PC-9 (cell line): ENCODE measurements around the gene MKRN2. TPM values are rescaled to one million over a fixed set of nuclear protein-coding genes. Genes with fewer than 3 reads are reported as not detected.
A peak's percentile ranks its signal among the peaks of the same experiment; 100 is the strongest.

ENCODE experiments used
- BruUV-seq: library from RNA; stranded (reverse); fragments of 400-500 nt; replicated peaks from 2 replicates; lab custom pipeline; 2021; lab: Mats Ljungman, UMichigan
- CTCF ChIA-PET: fragments of 300-600 bp; sonication (Branson Sonifier 250); formaldehyde crosslinking; loops from one replicate; lab custom pipeline; 2022; ENCODE audit warnings: antibody characterized with exemption; lab: Charles Lee
- POLR2A ChIA-PET: fragments of 300-600 bp; sonication (Branson Sonifier 250); formaldehyde crosslinking; loops from one replicate; lab custom pipeline; 2022; ENCODE audit warnings: antibody characterized with exemption; ENCODE audit not compliant: unreplicated experiment; lab: Charles Lee
- DNase-seq, 2 experiments: peaks; one replicate each; pipeline versions ENCODE4 v3.0.0 to v3.0.0-alpha.2; 2015 to 2022; ENCODE audit warnings: mixed read lengths in 1 of 2
- H2AFZ ChIP-seq: fragments of 200-600 bp; sonication (generic); 2 replicates; pipeline ENCODE4 v1.8.1; 2017; ENCODE audit warnings: antibody characterized with exemption
- H3F3A ChIP-seq: fragments of 200-600 bp; sonication (generic); 2 replicates; pipeline ENCODE4 v1.8.1; 2017; ENCODE audit warnings: antibody characterized with exemption, mild to moderate bottlenecking, low read depth; ENCODE audit not compliant: insufficient read depth
- H3K27ac ChIP-seq: fragments of 200-600 bp; sonication (generic); 2 replicates; pipeline ENCODE4 v1.6.1; 2016; ENCODE audit warnings: mixed run types
- H3K27me3 ChIP-seq: fragments of 200-600 bp; sonication (generic); 2 replicates; pipeline ENCODE4 v1.6.1; 2016; ENCODE audit warnings: low read depth, mixed run types; ENCODE audit not compliant: insufficient read depth
- H3K36me3 ChIP-seq: fragments of 200-600 bp; sonication (generic); 2 replicates; pipeline ENCODE4 v1.6.1; 2016; ENCODE audit warnings: low read depth, mixed run types
- H3K4me1 ChIP-seq: fragments of 200-600 bp; sonication (generic); replicated peaks from 2 replicates; pipeline ENCODE4 v1.6.1; 2016; ENCODE audit warnings: mixed run types; ENCODE audit not compliant: insufficient read depth
- H3K4me2 ChIP-seq: fragments of 200-600 bp; sonication (generic); 2 replicates; pipeline ENCODE4 v1.6.1; 2017; ENCODE audit warnings: mixed run types
- H3K4me3 ChIP-seq: fragments of 200-600 bp; sonication (generic); 2 replicates; pipeline ENCODE4 v1.6.1; 2016; ENCODE audit warnings: mixed run types
- H3K79me2 ChIP-seq: fragments of 200-600 bp; sonication (generic); 2 replicates; pipeline ENCODE4 v1.6.1; 2017; ENCODE audit warnings: low read depth, mixed run types
- H3K9me2 ChIP-seq: fragments of 200-600 bp; sonication (generic); 2 replicates; pipeline ENCODE4 v1.8.1; 2017; ENCODE audit warnings: mild to moderate bottlenecking; ENCODE audit not compliant: insufficient read depth
- H3K9me3 ChIP-seq: fragments of 200-600 bp; sonication (generic); 2 replicates; pipeline ENCODE4 v1.8.1; 2016; ENCODE audit warnings: low read depth; ENCODE audit not compliant: insufficient read depth
- H4K20me1 ChIP-seq: fragments of 200-600 bp; sonication (generic); 2 replicates; pipeline ENCODE4 v1.8.1; 2017; ENCODE audit not compliant: insufficient read depth
- EZH2 ChIP-seq: fragments of 200-600 bp; sonication (generic); IDR thresholded peaks from 2 replicates; pipeline ENCODE4 v1.8.0; 2017; ENCODE audit warnings: antibody characterized with exemption, low read depth
- intact Hi-C: fragments of 100-400 bp; cut with micrococcal nuclease; formaldehyde crosslinking; loops from one replicate; pipeline ENCODE4 v1.10.0; 2022; ENCODE audit not compliant: unreplicated experiment
- total RNA-seq: library from RNA; stranded (reverse); gene quantifications from 2 replicates; pipeline ENCODE4 v1.2.3, GENCODE V29; 2021
- TF ChIP-seq, protein P1 (sequence below): fragments of 200-600 bp; sonication (generic); conservative IDR thresholded peaks from 2 replicates; pipeline ENCODE4 v1.6.1; 2017; ENCODE audit warnings: mixed run types, antibody characterized with exemption, mild to moderate bottlenecking, moderate library complexity

MKRN2 gene
- total RNA-seq, 1 experiment from 2014 or later, result 25.0 TPM

GRCh38 chr3:12585970-12586369 is 29.1 kb downstream of the MKRN2 start:
- H3K4me3 ChIP-seq, result no peak overlapping the region
- H3K9me3 ChIP-seq, result no peaks in the 10 kb centered on the region
- BruUV-seq, result no TSS peak
- H3K79me2 ChIP-seq, result no peaks in the 10 kb centered on the region
- H3K27ac ChIP-seq, result 0 out of 2 replicates have a peak overlapping the region, but pooled peaks have one; percentile 4
- no peak for TF ChIP-seq EZH2
- TF ChIP-seq, protein P1, sequence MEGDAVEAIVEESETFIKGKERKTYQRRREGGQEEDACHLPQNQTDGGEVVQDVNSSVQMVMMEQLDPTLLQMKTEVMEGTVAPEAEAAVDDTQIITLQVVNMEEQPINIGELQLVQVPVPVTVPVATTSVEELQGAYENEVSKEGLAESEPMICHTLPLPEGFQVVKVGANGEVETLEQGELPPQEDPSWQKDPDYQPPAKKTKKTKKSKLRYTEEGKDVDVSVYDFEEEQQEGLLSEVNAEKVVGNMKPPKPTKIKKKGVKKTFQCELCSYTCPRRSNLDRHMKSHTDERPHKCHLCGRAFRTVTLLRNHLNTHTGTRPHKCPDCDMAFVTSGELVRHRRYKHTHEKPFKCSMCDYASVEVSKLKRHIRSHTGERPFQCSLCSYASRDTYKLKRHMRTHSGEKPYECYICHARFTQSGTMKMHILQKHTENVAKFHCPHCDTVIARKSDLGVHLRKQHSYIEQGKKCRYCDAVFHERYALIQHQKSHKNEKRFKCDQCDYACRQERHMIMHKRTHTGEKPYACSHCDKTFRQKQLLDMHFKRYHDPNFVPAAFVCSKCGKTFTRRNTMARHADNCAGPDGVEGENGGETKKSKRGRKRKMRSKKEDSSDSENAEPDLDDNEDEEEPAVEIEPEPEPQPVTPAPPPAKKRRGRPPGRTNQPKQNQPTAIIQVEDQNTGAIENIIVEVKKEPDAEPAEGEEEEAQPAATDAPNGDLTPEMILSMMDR, result no peak
- ChIA-PET CTCF (no interaction called here), POLR2A (no interaction called here)
- H2AFZ ChIP-seq, result no peak overlapping the region
- peaks cover 39% of the 10 kb centered on the region; the same call in 1 of the 2 replicates for H3F3A ChIP-seq
- H3K9me2 ChIP-seq, result no peaks in the 10 kb centered on the region
- no peak for DNase-seq
- H3K4me1 ChIP-seq, result no peaks in the 10 kb centered on the region
- peaks cover 58% of the 10 kb centered on the region for H3K36me3 ChIP-seq
- no peak overlapping the region for H3K4me2 ChIP-seq
- H3K27me3 ChIP-seq, result no peaks in the 10 kb centered on the region
- intact Hi-C loops, result no loop called here
- peaks cover 24% of the 10 kb centered on the region for H4K20me1 ChIP-seq

DNA sequence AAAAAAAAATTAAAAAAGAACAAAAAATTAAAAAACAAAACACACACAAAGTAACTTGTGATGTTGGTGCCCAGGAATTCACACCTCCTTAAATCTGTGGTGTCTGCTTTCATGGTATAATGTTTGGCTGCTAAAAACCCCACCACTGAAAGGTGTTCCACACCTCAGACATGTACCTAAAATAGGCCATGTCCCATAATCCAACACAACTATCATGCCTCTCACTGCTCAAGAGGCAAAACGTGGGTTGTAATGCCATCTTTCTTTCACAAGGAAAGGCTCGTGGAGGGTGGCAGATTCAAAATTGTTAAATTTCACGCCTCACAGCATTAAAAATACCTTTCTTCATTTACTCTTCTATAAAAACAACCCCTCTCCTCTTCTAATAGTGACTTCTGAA is 29.5 kb downstream of the MKRN2 start:
- intact Hi-C loops, result no loop called here
- ChIA-PET CTCF (no interaction called here), POLR2A (interaction anchor here (0.6 kb wide), 1 partner anchor 77 kb away, joined by 3 read pairs; no protein-coding TSS in a partner anchor)
- Histone ChIP-seq H3K27ac (0 out of 2 replicates have a peak overlapping the region, but pooled peaks have one; percentile 4), H4K20me1 (peaks cover 23% of the 10 kb centered on the region), H3K36me3 (peaks cover 59% of the 10 kb centered on the region), H3K9me3 (no peaks in the 10 kb centered on the region), H3F3A (peaks cover 38% of the 10 kb centered on the region; the same call in 1 of the 2 replicates), H3K4me3 (no peak overlapping the region), H3K4me1 (no peaks in the 10 kb centered on the region), H2AFZ (no peak overlapping the region), H3K9me2 (no peaks in the 10 kb centered on the region), H3K79me2 (no peaks in the 10 kb centered on the region), H3K4me2 (no peak overlapping the region), H3K27me3 (no peaks in the 10 kb centered on the region)
- TF ChIP-seq EZH2, result no peak
- TF ChIP-seq, protein P1, result no peak
- no TSS peak for BruUV-seq
- no peak for DNase-seq

GRCh38 chr3:12588039-12589009 is 31.4 kb downstream of the MKRN2 start:
- Histone ChIP-seq H3K4me3 (no peak overlapping the region), H3K27me3 (no peaks in the 10 kb centered on the region), H3K4me1 (no peaks in the 10 kb centered on the region), H3F3A (peaks cover 27% of the 10 kb centered on the region; the same call in 1 of the 2 replicates), H2AFZ (no peak overlapping the region), H3K27ac (no peak overlapping the region), H3K79me2 (no peaks in the 10 kb centered on the region), H3K36me3 (peaks cover 47% of the 10 kb centered on the region), H3K4me2 (no peak overlapping the region), H4K20me1 (peaks cover 15% of the 10 kb centered on the region), H3K9me3 (no peaks in the 10 kb centered on the region), H3K9me2 (no peaks in the 10 kb centered on the region)
- intact Hi-C loops, result no loop called here
- TF ChIP-seq, protein P1, result no peak
- TF ChIP-seq EZH2, result no peak
- ChIA-PET POLR2A (interaction anchor here (0.6 to 0.9 kb wide), 3 partner anchors 19 to 1110 kb away, joined by 3 read pairs; no protein-coding TSS in a partner anchor), CTCF (interaction anchor here (0.5 kb wide), 1 partner anchor 123 kb away, joined by 4 read pairs; no protein-coding TSS in a partner anchor)
- BruUV-seq, result no TSS peak
- DNase-seq, result no peak
